Neural cell (in vitro differentiated cells): ENCODE data around the gene FAM111B. TPM values are rescaled to one million over a fixed set of nuclear protein-coding genes. Genes with fewer than 3 reads are reported as not detected.
"Not testable (repeated sequence)": the region's sequence is repeated elsewhere in the genome, so short reads cannot be mapped to it uniquely, and the experiment has no call there.

Source experiments
- H2AFZ ChIP-seq: fragments of 200-600, 300-800 bp; sonication (generic), shearing (Covaris generic); 2 replicates; pipeline ENCODE4 v1.6.0; 2014; ENCODE audit warnings: low read depth, mild to moderate bottlenecking, antibody characterized with exemption, low read length, moderate library complexity
- H3F3A ChIP-seq: fragments of 200-600 bp; shearing (Covaris generic); 2 replicates; pipeline ENCODE4 v1.6.1; 2016; ENCODE audit warnings: mild to moderate bottlenecking, moderate library complexity, mixed read lengths, antibody characterized with exemption, low read length; ENCODE audit not compliant: insufficient read depth, poor library complexity, severe bottlenecking
- H3K27ac ChIP-seq: fragments of 200-600, 300-800 bp; sonication (generic), shearing (Covaris generic); 2 replicates; pipeline ENCODE4 v1.5.1; 2014; ENCODE audit warnings: mild to moderate bottlenecking, low read length, moderate library complexity
- H3K27me3 ChIP-seq: fragments of 300-800, 200-600 bp; sonication (generic), shearing (Covaris generic); 2 replicates; pipeline ENCODE4 v1.6.0; 2014; ENCODE audit warnings: mild to moderate bottlenecking, low read depth, low read length, moderate library complexity; ENCODE audit not compliant: insufficient read depth
- H3K36me3 ChIP-seq: fragments of 300-800, 200-600 bp; sonication (generic), shearing (Covaris generic); 2 replicates; pipeline ENCODE4 v1.5.1; 2014; ENCODE audit warnings: mild to moderate bottlenecking, antibody characterized with exemption, low read length, moderate library complexity; ENCODE audit not compliant: insufficient read depth
- H3K4me2 ChIP-seq: fragments of 300-800, 200-600 bp; sonication (generic), shearing (Covaris generic); 2 replicates; pipeline ENCODE4 v1.6.0; 2014; ENCODE audit warnings: mild to moderate bottlenecking, low read length
- H3K4me3 ChIP-seq: fragments of 300-800, 200-600 bp; sonication (generic), shearing (Covaris generic); 2 replicates; pipeline ENCODE4 v1.5.1; 2014; ENCODE audit warnings: mild to moderate bottlenecking, low read length, moderate library complexity
- H3K79me2 ChIP-seq: fragments of 200-600 bp; shearing (Covaris generic); replicated peaks from 2 replicates; pipeline ENCODE4 v1.6.0; 2014; ENCODE audit warnings: mild to moderate bottlenecking, low read length, moderate library complexity; ENCODE audit not compliant: insufficient read depth
- H3K9ac ChIP-seq: fragments of 300-800, 200-600 bp; sonication (generic), shearing (Covaris generic); 2 replicates; pipeline ENCODE4 v1.6.1; 2016; ENCODE audit warnings: mild to moderate bottlenecking, low read length, mixed read lengths
- H3K9me2 ChIP-seq: fragments of 200-600 bp; shearing (Covaris generic); 2 replicates; pipeline ENCODE4 v1.6.1; 2016; ENCODE audit warnings: mild to moderate bottlenecking, low read length, mixed read lengths; ENCODE audit not compliant: insufficient read depth
- H3K9me3 ChIP-seq: fragments of 200-600, 300-800 bp; sonication (generic), shearing (Covaris generic); 2 replicates; pipeline ENCODE4 v1.6.1; 2016; ENCODE audit warnings: mild to moderate bottlenecking, mixed run types, low read length, moderate library complexity, mixed read lengths
- H4K20me1 ChIP-seq: fragments of 200-600 bp; shearing (Covaris generic); 2 replicates; pipeline ENCODE4 v1.6.1; 2016; ENCODE audit warnings: mild to moderate bottlenecking, mixed run types; ENCODE audit not compliant: insufficient read depth
- EP300 ChIP-seq: fragments of 450-650 bp; conservative IDR thresholded peaks from 2 replicates; pipeline ENCODE4 v1.6.1; 2014; ENCODE audit warnings: antibody characterized with exemption, mild to moderate bottlenecking, moderate library complexity; ENCODE audit not compliant: poor library complexity, severe bottlenecking
- EZH2 ChIP-seq: fragments of 200-600, 300-800 bp; shearing (Covaris generic), sonication (generic); IDR thresholded peaks from 2 replicates; pipeline ENCODE4 v1.6.1; 2014; ENCODE audit warnings: antibody characterized with exemption, low read length, borderline replicate concordance, mild to moderate bottlenecking; ENCODE audit not compliant: insufficient read depth, poor library complexity, severe bottlenecking
- MXI1 ChIP-seq: fragments of 450-650 bp; conservative IDR thresholded peaks from 2 replicates; pipeline ENCODE4 v1.6.1; 2014; ENCODE audit warnings: antibody characterized with exemption, mild to moderate bottlenecking; ENCODE audit not compliant: poor library complexity, severe bottlenecking
- POLR2AphosphoS5 ChIP-seq: IDR thresholded peaks from 2 replicates; pipeline ENCODE4 v1.6.1; 2012
- RAD21 ChIP-seq: fragments of 450-650 bp; conservative IDR thresholded peaks from 2 replicates; pipeline ENCODE4 v1.6.1; 2014; ENCODE audit warnings: antibody characterized with exemption, mild to moderate bottlenecking, moderate library complexity
- SMC3 ChIP-seq: fragments of 450-650 bp; conservative IDR thresholded peaks from 2 replicates; pipeline ENCODE4 v1.6.1; 2014; ENCODE audit warnings: antibody characterized with exemption, mild to moderate bottlenecking, moderate library complexity; ENCODE audit not compliant: poor library complexity
- TAF1 ChIP-seq: IDR thresholded peaks from 2 replicates; pipeline ENCODE4 v1.6.1; 2012; ENCODE audit warnings: low read depth
- polyA plus RNA-seq: library from polyadenylated mRNA; depleted of rRNA; stranded (reverse); fragments of >200 nt; gene quantifications from 2 replicates; pipeline ENCODE4 v1.2.3, GENCODE V29; 2014
- TF ChIP-seq, protein P1 (sequence below): fragments of 450-650 bp; IDR thresholded peaks from 2 replicates; pipeline ENCODE4 v1.5.1; 2014; ENCODE audit warnings: antibody characterized with exemption, mild to moderate bottlenecking, moderate library complexity; ENCODE audit not compliant: poor library complexity, severe bottlenecking
- TF ChIP-seq, protein P2 (sequence below): IDR thresholded peaks from 2 replicates; pipeline ENCODE4 v1.6.1; 2012; ENCODE audit warnings: borderline replicate concordance

The FAM111B gene
- polyA plus RNA-seq, 1 donor from 2014 or later = 1.2 TPM

DNA sequence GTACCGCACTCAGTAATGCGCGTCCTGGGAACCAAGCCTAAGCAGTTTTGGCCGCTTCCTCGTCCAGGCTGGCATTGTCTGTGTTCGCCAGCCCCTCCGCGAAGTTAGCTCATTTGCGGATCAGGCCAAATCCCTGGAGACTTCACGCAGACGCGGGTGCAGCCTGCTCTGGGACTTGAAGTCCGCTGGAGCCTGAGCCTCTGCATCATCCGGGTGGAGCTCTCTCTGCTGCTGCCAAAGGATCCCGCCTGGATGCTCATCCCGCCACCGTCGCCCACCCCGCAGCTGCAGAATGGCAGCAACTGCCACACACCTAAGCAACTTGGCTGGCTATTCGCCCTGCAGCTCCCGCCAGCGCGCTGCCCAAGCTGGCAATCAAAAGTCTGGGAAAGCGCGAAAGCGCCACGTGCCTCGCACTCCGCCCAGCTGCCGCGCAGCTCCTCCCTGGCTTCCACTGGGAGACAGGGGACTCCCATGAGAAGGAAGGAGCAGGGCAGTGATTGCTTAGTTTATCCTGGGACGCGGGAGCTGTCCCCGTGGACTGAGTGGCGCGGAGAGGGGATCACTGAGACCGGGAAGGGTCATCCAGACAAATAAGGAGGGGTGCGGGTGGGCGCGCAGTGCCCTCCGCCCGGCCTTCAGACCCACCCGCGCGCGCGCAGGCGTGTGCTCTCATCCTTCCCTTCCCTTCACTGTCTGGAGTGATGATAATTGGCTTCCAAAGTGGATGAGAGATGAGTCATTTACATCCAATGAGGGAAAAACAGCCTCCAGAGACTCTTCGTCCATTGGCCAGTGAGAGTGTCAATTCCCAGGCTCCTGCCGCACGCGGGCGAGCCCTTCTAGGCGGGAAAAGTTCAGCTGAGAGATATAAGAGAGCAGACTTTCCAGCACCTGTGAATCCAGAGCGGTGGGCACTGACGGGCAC is 44.2 kb upstream of the FAM111B start:
- Histone ChIP-seq H3K4me3 (no peak overlapping the region), H3K79me2 (no peaks in the 10 kb centered on the region), H2AFZ (no peak overlapping the region), H3K9me3 (no peaks in the 10 kb centered on the region), H3K4me2 (no peak overlapping the region), H3K27me3 (no peaks in the 10 kb centered on the region), H3K9me2 (no peaks in the 10 kb centered on the region), H4K20me1 (no peaks in the 10 kb centered on the region), H3K9ac (no peak overlapping the region), H3K36me3 (no peaks in the 10 kb centered on the region), H3F3A (no peaks in the 10 kb centered on the region), H3K27ac (no peak overlapping the region)
- TF ChIP-seq EZH2 = no peak

DNA sequence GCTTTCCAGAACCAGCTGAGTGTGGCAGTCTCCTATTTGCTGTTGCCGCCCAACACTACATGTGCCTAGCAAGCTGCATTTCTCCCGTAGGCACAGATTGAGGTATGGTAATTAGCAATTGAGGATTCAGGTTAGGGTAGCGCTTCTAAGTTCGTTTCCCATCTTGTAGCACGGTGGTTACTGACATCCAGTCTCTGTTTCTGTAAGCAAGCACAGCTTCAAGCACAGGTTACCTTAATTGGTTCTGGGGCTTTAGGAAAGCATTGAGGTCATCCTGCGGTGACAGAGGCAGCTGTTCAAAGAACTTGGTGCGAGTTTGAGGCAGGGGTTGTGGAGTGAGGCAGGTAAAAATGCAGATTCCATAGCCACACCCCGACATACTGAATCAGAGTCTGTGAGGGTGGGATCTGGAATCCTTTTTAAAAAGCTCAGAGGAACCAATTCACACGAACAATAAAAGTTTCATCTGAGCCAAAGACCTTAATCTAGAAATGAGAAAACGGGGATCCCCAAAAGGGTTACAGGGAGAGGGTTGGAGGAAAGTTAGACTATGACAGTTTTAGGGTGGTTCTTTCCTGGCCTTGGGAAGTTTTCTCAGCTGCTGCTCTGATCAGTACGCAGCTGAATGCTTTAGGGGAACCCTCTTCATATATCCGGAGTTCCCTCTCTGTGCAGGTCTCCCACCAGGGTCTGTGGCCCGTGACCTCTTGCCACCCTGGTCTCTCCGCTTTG is 42.9 kb upstream of the FAM111B start:
- H4K20me1 ChIP-seq, H3F3A ChIP-seq, H3K79me2 ChIP-seq, H3K4me2 ChIP-seq, H3K9me2 ChIP-seq, H3K4me3 ChIP-seq, H2AFZ ChIP-seq, H3K27me3 ChIP-seq, H3K9me3 ChIP-seq, H3K36me3 ChIP-seq, H3K27ac ChIP-seq, H3K9ac ChIP-seq: not testable (repeated sequence)

DNA sequence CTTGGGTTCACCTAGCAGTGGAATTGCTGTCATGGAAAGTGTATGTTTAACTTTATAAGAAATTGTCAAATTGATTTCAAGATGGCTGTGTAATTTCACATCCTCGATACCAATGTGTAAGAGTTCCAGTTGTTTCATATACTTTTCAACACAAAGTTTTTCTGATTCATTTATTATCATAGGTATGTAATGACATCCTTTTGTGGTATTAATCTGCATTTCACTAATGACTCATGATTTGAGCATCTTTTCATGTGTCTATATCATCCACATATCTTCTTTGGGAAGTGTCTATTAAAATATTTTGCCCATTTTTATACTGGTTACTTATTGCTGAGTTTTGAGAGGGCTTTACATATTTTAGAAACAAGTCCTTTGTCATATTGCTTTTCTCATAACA is 38.0 kb upstream of the FAM111B start:
- Histone ChIP-seq H3K27me3 (no peaks in the 10 kb centered on the region), H3K27ac (no peak overlapping the region), H3K36me3 (no peaks in the 10 kb centered on the region), H3K79me2 (no peaks in the 10 kb centered on the region), H3K9me2 (no peaks in the 10 kb centered on the region), H3K9ac (no peak overlapping the region), H3K9me3 (no peaks in the 10 kb centered on the region), H3K4me2 (no peak overlapping the region), H2AFZ (no peak overlapping the region), H4K20me1 (no peaks in the 10 kb centered on the region), H3K4me3 (no peak overlapping the region), H3F3A (no peaks in the 10 kb centered on the region)
- TF ChIP-seq MXI1 (no peak), RAD21 (no peak), SMC3 (no peak), TAF1 (no peak), EZH2 (no peak), POLR2AphosphoS5 (no peak), EP300 (no peak)
- TF ChIP-seq, protein P1, sequence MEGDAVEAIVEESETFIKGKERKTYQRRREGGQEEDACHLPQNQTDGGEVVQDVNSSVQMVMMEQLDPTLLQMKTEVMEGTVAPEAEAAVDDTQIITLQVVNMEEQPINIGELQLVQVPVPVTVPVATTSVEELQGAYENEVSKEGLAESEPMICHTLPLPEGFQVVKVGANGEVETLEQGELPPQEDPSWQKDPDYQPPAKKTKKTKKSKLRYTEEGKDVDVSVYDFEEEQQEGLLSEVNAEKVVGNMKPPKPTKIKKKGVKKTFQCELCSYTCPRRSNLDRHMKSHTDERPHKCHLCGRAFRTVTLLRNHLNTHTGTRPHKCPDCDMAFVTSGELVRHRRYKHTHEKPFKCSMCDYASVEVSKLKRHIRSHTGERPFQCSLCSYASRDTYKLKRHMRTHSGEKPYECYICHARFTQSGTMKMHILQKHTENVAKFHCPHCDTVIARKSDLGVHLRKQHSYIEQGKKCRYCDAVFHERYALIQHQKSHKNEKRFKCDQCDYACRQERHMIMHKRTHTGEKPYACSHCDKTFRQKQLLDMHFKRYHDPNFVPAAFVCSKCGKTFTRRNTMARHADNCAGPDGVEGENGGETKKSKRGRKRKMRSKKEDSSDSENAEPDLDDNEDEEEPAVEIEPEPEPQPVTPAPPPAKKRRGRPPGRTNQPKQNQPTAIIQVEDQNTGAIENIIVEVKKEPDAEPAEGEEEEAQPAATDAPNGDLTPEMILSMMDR = no peak
- TF ChIP-seq, protein P2, sequence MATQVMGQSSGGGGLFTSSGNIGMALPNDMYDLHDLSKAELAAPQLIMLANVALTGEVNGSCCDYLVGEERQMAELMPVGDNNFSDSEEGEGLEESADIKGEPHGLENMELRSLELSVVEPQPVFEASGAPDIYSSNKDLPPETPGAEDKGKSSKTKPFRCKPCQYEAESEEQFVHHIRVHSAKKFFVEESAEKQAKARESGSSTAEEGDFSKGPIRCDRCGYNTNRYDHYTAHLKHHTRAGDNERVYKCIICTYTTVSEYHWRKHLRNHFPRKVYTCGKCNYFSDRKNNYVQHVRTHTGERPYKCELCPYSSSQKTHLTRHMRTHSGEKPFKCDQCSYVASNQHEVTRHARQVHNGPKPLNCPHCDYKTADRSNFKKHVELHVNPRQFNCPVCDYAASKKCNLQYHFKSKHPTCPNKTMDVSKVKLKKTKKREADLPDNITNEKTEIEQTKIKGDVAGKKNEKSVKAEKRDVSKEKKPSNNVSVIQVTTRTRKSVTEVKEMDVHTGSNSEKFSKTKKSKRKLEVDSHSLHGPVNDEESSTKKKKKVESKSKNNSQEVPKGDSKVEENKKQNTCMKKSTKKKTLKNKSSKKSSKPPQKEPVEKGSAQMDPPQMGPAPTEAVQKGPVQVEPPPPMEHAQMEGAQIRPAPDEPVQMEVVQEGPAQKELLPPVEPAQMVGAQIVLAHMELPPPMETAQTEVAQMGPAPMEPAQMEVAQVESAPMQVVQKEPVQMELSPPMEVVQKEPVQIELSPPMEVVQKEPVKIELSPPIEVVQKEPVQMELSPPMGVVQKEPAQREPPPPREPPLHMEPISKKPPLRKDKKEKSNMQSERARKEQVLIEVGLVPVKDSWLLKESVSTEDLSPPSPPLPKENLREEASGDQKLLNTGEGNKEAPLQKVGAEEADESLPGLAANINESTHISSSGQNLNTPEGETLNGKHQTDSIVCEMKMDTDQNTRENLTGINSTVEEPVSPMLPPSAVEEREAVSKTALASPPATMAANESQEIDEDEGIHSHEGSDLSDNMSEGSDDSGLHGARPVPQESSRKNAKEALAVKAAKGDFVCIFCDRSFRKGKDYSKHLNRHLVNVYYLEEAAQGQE = no peak
